ENCODE data around the gene PANK4.

The PANK4 gene

DNA sequence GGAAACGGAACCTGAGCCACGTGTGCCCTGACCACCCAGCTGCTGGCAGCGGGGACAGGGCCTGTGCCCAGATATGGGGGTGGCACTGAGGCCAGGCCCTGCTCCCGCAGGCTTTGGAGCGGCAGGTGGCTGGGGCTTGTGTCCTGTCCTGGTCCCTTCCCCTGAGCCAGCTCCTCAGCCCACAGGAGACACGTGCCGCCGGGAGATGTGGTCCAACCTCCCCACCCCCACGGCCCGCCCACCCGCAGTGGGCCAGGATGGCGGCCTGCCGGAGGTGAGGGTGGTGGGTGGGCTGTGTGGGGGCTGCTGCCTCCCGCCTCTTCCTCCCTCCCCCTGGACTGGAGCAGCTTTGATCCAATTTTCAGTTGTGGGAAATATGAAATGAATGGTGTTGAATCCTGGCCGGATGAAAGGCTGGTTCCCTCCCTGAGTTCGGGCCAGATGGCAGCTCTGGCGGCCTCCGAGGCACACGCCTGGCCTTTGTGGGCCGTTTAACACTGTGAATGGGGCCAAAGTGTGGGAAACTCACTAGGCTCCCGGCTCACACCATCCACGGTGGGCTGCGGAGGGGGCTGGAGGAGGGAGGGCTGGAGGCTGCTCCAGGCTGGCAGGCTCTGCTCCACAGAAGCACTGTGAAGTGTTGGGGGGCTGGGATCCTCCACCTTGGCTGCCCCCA, 6.2 kb upstream of the PANK4 start:
- FAIRE-seq = no peak
- DNase-seq (ENCODE audit: extremely low spot score, insufficient read length, low read depth) = no peak

GRCh38 chr1:2530513-2531361, 4.3 kb upstream of the PANK4 start:
- DNase-seq (ENCODE audit: extremely low spot score, insufficient read length, low read depth) (no peak), FAIRE-seq (no peak)

- FAIRE-seq = no peak
These were observed 3.6 kb upstream of the PANK4 start, which contains the start of gene HES5 for GRCh38 chr1:2529784-2530512. Gene HES5 (minus strand): TSS chr1:2530263. CDS start chr1:2530164, 99 bp downstream.

DNA sequence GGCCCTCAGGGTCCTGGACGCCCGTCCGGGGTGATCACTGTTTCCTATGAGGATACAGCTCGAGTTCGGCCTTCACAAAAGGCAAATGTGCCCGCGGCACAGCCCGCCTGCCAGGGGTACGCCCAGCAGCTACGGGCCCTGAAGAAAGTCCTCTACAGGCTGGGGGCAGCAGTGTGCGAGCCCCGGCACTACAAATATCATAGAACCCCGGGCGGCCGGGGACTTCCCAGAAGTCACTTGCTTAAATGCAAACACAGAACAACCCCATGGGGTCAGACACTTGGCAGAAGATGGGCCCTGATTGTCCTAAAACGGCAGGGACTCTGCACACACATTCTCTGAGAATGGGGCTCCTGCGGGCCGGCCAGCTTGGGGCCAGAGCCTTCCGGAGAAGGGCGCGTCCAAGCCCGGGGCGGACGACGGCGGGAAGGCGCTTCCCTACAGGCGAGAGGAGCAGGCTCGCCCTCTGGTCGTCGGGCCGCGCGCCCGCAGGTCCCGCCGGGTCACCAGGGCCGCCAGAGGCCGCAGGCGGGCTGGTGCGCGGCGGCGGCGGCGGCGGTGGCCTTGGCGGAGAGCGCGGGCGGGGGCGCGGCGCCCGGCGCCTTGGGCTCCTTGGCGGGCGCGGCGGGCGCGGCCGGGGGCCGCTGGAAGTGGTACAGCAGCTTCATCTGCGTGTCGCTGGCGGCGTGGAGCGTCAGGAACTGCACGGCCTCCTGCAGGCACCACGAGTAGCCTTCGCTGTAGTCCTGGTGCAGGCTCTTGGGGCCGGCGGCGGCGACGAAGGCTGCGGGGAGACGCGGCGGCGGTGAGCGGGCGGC, 2.8 kb upstream of the PANK4 start:
- DNase-seq (ENCODE audit: extremely low spot score, insufficient read length, low read depth) (no peak), FAIRE-seq (no peak)

More at GRCh38 chr1:2529784-2530512, 3.6 kb upstream of the PANK4 start, which contains the start of gene HES5:
- DNase-seq (ENCODE audit: extremely low spot score, insufficient read length, low read depth) = no peak

GRCh38 chr1:2528611-2528965, 2.2 kb upstream of the PANK4 start:
- FAIRE-seq = no peak
- no peak for DNase-seq (ENCODE audit: extremely low spot score, insufficient read length, low read depth)

GRCh38 chr1:2528016-2528415, 1.6 kb upstream of the PANK4 start:
- no peak for DNase-seq (ENCODE audit: extremely low spot score, insufficient read length, low read depth)
- no peak for FAIRE-seq

DNA sequence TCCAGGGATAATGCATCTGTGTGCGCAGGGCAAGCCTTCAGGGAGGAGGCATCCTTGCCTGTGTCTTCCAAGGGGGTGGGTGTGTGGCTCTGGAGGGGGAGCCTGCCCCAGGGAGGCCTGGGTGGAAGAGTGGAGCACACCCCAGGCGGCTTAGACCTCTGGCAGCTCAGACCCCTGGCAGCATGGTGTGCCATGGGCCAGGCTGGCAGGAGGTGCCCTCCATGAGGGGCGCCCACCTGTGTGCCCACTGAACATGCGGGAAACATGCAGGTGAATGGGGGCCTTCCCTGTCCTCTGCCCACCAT, 1.1 kb upstream of the PANK4 start:
- DNase-seq (ENCODE audit: extremely low spot score, insufficient read length, low read depth) (no peak), FAIRE-seq (no peak)

- FAIRE-seq = no peak
These were observed 594 bp upstream of the PANK4 start for GRCh38 chr1:2526824-2527555.

GRCh38 chr1:2525572-2525919, 850 bp downstream of the PANK4 start:
- DNase-seq (ENCODE audit: extremely low spot score, insufficient read length, low read depth) (no peak), FAIRE-seq (no peak)

More at GRCh38 chr1:2526824-2527555, 594 bp upstream of the PANK4 start:
- peak; percentile 42 for DNase-seq (ENCODE audit: extremely low spot score, insufficient read length, low read depth)

GRCh38 chr1:2523891-2524609, 2.3 kb downstream of the PANK4 start:
- DNase-seq (ENCODE audit: extremely low spot score, insufficient read length, low read depth) (no peak), FAIRE-seq (no peak)

DNA sequence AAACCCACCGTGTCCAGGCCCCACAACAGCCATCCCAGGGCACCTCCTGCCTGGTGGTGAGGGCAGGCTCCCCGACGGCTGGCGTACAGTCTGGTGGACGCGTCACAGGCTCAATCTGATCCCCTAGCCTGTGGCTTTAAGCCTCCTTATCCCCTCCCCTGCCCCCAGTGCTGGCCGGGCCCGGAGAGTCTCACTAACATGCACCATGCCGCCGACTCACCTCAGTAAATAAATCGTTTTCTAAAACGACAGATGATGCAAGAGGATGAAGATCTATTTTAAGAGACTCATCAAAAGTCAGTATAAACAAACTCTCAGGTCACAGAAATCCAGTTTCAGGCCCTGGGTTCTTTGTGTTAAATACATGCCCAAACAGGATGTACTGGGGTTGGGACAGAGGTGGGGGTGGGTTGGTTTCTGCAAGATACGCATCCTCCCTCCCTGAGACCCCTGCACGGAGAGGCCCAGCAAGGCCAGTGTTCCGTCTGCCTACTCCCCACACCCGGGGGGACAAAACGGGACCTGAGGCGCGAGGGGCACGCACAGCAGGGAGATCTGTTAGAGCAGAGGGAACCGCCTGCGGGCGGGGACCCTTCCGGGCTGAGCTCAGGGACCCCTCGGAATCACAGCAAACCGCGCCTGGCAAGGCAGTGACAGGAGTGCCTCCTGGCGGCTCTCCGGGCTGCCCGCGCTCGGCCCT, 3.1 kb downstream of the PANK4 start:
- DNase-seq (ENCODE audit: extremely low spot score, insufficient read length, low read depth) = no peak
- no peak for FAIRE-seq

DNA sequence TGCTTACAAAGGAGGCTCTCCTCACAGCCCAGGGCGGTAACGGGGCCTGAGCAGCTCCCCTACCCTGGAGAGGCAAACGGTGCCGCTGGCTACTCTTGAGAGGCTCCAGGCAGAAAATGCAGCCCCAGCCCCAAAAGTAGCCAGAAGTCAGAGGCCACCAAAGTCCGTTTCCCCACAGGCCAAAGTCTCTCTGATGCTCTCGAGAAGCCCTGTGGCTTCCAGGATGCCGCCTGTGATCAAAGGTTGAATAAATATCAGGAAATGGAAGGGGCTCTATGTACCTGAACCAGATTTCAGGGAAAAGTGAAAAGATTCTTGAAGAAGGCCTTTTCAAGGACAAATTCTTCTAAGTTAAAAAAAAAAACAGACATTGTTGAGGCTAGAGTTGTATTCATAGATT, 4.2 kb downstream of the PANK4 start:
- DNase-seq (ENCODE audit: extremely low spot score, insufficient read length, low read depth) = no peak

DNA sequence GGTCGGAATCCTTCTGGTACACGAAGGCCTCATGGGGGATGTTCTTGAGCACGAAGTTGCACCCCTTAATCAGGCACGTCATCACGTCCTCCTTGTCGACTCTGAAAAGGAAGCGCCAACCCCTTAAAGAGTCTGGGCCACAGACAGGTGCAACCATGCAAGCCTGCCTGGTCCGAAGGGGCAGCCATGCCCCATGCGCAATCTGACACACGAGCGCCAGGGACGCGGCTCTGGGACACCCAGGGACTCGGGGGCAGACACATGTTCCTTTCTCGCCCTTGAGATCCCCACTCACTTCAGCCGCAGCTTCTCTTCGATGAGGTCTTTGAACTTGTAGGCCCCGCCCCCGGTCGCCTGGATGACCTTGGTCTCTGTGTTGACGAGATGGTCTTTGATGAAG, 5.6 kb downstream of the PANK4 start:
- FAIRE-seq = no peak
- DNase-seq (ENCODE audit: extremely low spot score, insufficient read length, low read depth) = no peak

More for the DNA sequence above, 4.2 kb downstream of the PANK4 start:
- no peak for FAIRE-seq

GRCh38 chr1:2520206-2520605, 6.2 kb downstream of the PANK4 start:
- no peak for DNase-seq (ENCODE audit: extremely low spot score, insufficient read length, low read depth)
- no peak for FAIRE-seq

DNA sequence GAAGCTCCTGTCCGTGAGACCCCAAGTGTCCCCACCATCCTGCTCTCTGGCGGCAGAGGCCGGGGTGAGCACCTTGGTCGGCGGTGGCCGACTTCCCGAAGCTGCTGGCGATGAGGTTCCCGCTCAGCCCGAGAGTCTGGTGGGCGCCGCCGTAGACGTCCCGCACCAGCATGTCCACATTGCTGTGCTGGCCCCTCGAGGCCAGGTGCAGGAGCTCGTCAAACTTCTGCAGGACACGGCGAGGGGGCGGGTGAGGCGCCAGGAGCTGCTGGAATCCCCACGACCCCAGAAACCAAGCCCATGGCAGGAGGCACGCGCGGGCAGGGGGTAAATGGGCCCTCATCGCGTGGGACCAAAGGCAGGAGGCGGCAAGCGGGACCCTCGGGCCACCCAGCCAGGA, 6.7 kb downstream of the PANK4 start:
- FAIRE-seq (no peak), DNase-seq (ENCODE audit: extremely low spot score, insufficient read length, low read depth) (no peak)

DNA sequence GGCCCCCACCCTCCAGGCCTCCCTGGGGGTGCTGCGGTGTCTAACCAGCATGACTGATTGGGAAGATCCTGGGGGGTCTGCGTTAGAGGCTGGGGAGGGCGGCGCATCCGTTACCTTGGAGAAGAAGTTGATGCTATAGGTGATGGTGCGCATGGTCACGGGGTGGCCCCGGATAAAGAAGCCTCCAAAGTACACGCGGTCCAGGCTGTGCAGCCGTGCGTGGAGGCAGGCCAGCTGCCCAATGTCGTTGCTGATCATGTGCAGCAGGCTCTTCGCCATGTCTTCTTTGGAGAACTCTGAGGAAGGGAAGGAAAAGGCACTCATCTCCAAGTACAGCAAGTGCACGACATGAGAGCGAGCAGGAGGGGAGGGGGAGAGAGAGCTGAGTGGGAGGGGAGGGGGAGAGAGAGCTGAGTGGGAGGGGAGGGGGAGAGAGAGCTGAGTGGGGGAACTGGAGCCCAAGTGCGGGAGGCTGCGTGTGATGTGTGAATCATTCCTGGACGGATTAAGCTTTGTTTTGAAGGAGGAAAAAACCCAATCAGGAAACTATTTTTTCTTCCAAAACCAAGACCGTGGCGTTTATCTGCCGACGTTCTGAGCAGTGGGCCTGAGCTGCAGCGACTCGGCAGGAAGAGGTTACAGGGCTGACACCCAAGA, 7.2 kb downstream of the PANK4 start:
- DNase-seq (ENCODE audit: extremely low spot score, insufficient read length, low read depth) (no peak), FAIRE-seq (no peak)

DNA sequence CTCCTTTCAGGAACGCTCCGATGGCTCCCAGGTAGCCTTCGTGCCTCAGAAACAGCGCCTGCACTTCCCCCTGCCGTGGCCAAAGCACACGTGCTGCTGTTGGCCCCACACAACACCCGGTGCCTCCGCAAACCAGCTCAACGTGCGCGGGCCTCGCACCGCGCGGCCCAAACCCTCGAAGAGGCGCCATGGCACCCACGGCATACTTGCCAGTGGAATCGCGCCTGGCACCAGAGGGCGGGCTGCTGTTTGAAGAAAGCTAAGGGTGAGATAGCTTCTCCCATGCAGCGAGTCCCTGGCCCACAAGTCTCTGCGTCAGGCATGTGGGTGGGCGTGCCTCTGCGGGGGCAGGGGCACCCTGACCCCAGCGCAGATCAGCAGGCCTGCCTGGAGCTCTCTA, 7.9 kb downstream of the PANK4 start:
- DNase-seq (ENCODE audit: extremely low spot score, insufficient read length, low read depth) (no peak), FAIRE-seq (no peak)

DNA sequence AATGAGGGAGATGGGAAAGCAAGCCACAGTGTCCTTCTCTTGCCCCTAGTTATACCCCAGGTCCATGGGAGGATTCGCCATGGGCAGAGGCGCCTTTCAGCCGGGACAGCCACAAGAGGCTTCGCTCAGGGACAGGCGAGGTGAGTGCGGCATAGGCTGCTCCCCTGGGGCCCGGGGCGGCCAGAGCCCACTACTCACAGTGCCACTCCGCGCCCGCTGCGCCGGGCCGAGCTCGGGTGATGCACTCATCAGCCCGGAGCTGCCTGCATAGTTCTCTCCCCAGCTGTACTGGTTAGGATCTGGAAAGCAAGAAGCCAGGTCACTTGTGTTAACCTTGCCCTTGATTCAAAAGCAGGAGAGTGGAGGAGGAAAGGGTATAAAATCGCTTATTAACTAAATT, 8.4 kb downstream of the PANK4 start:
- no peak for FAIRE-seq
- no peak for DNase-seq (ENCODE audit: extremely low spot score, insufficient read length, low read depth)

Data from GM18507 (cell line).